ENCODE results near the gene NYNRIN. TPM values are rescaled to one million over a fixed set of nuclear protein-coding genes. Genes with fewer than 3 reads are reported as not detected.

NYNRIN gene
- total RNA-seq, 1 experiment from 2014 or later, result 0.31 TPM

DNA sequence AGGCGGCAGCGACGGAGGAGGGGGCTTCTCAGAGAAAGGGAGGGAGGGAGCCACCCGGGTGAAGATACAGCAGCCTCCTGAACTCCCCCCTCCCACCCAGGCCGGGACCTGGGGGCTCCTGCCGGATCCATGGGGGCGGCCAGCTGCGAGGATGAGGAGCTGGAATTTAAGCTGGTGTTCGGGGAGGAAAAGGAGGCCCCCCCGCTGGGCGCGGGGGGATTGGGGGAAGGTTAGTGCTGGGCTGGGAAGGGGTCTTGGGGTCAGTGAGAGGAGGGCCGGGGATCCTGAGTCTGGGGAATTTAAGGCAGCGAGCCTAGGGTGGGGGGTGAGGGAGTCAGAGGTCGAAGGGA, 30.6 kb upstream of the NYNRIN start:
- in situ Hi-C loops (cut with HindIII; ENCODE audit: low pct_unique_long_range_greater_than_20kb, low sequenced_read_pairs) (no loop called here), intact Hi-C loops (cut with micrococcal nuclease; ENCODE audit: unreplicated experiment) (no loop called here)
- no peaks in the 10 kb centered on the region for H3K27me3 ChIP-seq (ENCODE audit: control insufficient read depth, insufficient read depth, low read length)
- POLR2A ChIA-PET, result no interaction called here
- no peak overlapping the region for H3K27ac ChIP-seq (ENCODE audit: low read length)
- no peak for DNase-seq (ENCODE audit: low read depth, low spot score)
- no peak for ATAC-seq
- CTCF ChIA-PET, result no interaction called here
- H3K36me3 ChIP-seq (ENCODE audit: control insufficient read depth, insufficient read depth, low read length), result no peaks in the 10 kb centered on the region; the same call in 1 of the 2 replicates
- no TSS peak for BruUV-seq (replicated peaks)
- peak overlapping the region in 1 of 2 experiments; percentile 35; a peak in 1 of 4 replicates for H3K4me3 ChIP-seq (ENCODE audit: low read depth in 2 of 2, low read length in 2 of 2)
- no peak for TF ChIP-seq TCF7L2 (IDR thresholded peaks at IDR 0.05; ENCODE audit: low read depth, low read length)
- TF ChIP-seq, protein P1, sequence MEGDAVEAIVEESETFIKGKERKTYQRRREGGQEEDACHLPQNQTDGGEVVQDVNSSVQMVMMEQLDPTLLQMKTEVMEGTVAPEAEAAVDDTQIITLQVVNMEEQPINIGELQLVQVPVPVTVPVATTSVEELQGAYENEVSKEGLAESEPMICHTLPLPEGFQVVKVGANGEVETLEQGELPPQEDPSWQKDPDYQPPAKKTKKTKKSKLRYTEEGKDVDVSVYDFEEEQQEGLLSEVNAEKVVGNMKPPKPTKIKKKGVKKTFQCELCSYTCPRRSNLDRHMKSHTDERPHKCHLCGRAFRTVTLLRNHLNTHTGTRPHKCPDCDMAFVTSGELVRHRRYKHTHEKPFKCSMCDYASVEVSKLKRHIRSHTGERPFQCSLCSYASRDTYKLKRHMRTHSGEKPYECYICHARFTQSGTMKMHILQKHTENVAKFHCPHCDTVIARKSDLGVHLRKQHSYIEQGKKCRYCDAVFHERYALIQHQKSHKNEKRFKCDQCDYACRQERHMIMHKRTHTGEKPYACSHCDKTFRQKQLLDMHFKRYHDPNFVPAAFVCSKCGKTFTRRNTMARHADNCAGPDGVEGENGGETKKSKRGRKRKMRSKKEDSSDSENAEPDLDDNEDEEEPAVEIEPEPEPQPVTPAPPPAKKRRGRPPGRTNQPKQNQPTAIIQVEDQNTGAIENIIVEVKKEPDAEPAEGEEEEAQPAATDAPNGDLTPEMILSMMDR (IDR thresholded peaks at IDR 0.05), result no peak
- no peak for TF ChIP-seq POLR2AphosphoS5 (IDR thresholded peaks at IDR 0.05; ENCODE audit: low read depth, low read length)
- no peak for TF ChIP-seq SIN3A (IDR thresholded peaks at IDR 0.05; ENCODE audit: borderline replicate concordance, insufficient read depth, low read depth, low read length)
- TF ChIP-seq, protein P2, sequence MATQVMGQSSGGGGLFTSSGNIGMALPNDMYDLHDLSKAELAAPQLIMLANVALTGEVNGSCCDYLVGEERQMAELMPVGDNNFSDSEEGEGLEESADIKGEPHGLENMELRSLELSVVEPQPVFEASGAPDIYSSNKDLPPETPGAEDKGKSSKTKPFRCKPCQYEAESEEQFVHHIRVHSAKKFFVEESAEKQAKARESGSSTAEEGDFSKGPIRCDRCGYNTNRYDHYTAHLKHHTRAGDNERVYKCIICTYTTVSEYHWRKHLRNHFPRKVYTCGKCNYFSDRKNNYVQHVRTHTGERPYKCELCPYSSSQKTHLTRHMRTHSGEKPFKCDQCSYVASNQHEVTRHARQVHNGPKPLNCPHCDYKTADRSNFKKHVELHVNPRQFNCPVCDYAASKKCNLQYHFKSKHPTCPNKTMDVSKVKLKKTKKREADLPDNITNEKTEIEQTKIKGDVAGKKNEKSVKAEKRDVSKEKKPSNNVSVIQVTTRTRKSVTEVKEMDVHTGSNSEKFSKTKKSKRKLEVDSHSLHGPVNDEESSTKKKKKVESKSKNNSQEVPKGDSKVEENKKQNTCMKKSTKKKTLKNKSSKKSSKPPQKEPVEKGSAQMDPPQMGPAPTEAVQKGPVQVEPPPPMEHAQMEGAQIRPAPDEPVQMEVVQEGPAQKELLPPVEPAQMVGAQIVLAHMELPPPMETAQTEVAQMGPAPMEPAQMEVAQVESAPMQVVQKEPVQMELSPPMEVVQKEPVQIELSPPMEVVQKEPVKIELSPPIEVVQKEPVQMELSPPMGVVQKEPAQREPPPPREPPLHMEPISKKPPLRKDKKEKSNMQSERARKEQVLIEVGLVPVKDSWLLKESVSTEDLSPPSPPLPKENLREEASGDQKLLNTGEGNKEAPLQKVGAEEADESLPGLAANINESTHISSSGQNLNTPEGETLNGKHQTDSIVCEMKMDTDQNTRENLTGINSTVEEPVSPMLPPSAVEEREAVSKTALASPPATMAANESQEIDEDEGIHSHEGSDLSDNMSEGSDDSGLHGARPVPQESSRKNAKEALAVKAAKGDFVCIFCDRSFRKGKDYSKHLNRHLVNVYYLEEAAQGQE (IDR thresholded peaks at IDR 0.05; ENCODE audit: insufficient read depth in 1 of 2, low read depth in 2 of 2, low read length in 1 of 2), result no peak
- H3K9me3 ChIP-seq (ENCODE audit: control insufficient read depth, insufficient read depth, low read depth, low read length), result no peaks in the 10 kb centered on the region
- peaks cover 6% of the 10 kb centered on the region for H3K4me1 ChIP-seq (ENCODE audit: control insufficient read depth, insufficient read depth, low read length)

DNA sequence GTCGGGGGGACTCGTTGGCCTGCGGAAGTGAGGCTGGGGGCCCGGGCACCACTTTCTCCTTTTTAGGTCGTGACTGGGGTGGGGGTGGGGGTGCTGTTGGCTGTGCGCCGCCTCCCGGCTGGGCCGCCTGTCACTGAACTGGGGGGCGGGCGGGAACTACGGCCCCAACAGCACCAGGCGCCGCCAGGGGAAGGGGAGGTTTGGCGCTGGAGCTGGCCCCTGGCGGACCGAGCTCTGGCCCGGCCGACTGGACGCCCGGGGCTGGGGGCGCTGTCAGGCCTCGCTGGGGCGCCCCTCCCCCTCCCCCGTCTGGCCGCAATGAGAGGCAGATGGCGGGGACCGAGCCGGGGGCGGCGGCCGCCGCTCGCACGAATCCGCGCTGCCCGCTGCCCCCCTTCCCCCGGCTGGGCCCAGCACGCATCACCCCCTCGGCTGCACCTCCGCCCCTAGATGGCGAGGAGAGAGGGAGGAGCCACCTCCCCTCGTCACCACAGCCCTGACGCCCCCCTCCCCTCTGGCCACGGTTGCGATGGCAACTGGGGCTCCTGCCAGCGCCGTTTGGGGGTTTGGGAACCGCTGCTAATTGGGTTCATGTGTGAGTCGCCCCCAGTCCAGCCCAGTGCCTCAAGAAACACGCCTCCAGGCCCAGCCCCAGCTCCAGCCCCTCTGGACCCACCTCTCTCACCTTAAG, 30.1 kb upstream of the NYNRIN start:
- CTCF ChIA-PET, result no interaction called here
- BruUV-seq (replicated peaks), result no TSS peak
- ATAC-seq, result no peak
- H3K4me3 ChIP-seq (ENCODE audit: low read depth in 2 of 2, low read length in 2 of 2), result peak overlapping the region in 1 of 2 experiments; percentile 35; a peak in 1 of 4 replicates
- H3K27me3 ChIP-seq (ENCODE audit: control insufficient read depth, insufficient read depth, low read length), result no peaks in the 10 kb centered on the region
- no peak overlapping the region for H3K27ac ChIP-seq (ENCODE audit: low read length)
- POLR2A ChIA-PET, result no interaction called here
- no peaks in the 10 kb centered on the region; the same call in 1 of the 2 replicates for H3K36me3 ChIP-seq (ENCODE audit: control insufficient read depth, insufficient read depth, low read length)
- intact Hi-C loops (cut with micrococcal nuclease; ENCODE audit: unreplicated experiment) (no loop called here), in situ Hi-C loops (cut with HindIII; ENCODE audit: low pct_unique_long_range_greater_than_20kb, low sequenced_read_pairs) (no loop called here)
- peaks cover 6% of the 10 kb centered on the region for H3K4me1 ChIP-seq (ENCODE audit: control insufficient read depth, insufficient read depth, low read length)
- no peaks in the 10 kb centered on the region for H3K9me3 ChIP-seq (ENCODE audit: control insufficient read depth, insufficient read depth, low read depth, low read length)
- TF ChIP-seq, protein P2 (IDR thresholded peaks at IDR 0.05; ENCODE audit: insufficient read depth in 1 of 2, low read depth in 2 of 2, low read length in 1 of 2), result no peak
- no peak for TF ChIP-seq POLR2AphosphoS5 (IDR thresholded peaks at IDR 0.05; ENCODE audit: low read depth, low read length)
- no peak for TF ChIP-seq SIN3A (IDR thresholded peaks at IDR 0.05; ENCODE audit: borderline replicate concordance, insufficient read depth, low read depth, low read length)
- no peak for TF ChIP-seq TCF7L2 (IDR thresholded peaks at IDR 0.05; ENCODE audit: low read depth, low read length)
- TF ChIP-seq, protein P1 (IDR thresholded peaks at IDR 0.05), result no peak
- DNase-seq (ENCODE audit: low read depth, low spot score), result no peak
